ENCODE results near the gene CDC42BPA. TPM values are rescaled to one million over a fixed set of nuclear protein-coding genes. Genes with fewer than 3 reads are reported as not detected.
A peak's percentile ranks its signal among the peaks of the same experiment; 100 is the strongest.

The CDC42BPA gene
- polyA plus RNA-seq, 1 donor (not counting 4 experiments of a cell fraction or from before 2014, with no cell fraction given) = 9.2 TPM

GRCh38 chr1:227315629-227316346, 2.5 kb downstream of the CDC42BPA start:
- dilution Hi-C loops (cut with MboI; ENCODE audit: extremely low pct_ligation_motif_present, low sequenced_read_pairs) = no loop called here
- Histone ChIP-seq H3K79me2 (ENCODE audit: control insufficient read depth, insufficient read depth, low read length) (peaks cover 63% of the 10 kb centered on the region), H4K20me1 (ENCODE audit: control insufficient read depth, extremely low read depth, insufficient read depth, low read length) (no peaks in the 10 kb centered on the region), H3K4me2 (ENCODE audit: control insufficient read depth, extremely low read depth, insufficient read depth, low read depth, low read length) (peak overlapping the region; percentile 94), H3K4me3 (ENCODE audit: control insufficient read depth in 2 of 3, extremely low read depth in 1 of 3, insufficient read depth in 2 of 3, low read depth in 1 of 3, low read length in 3 of 3) (peak overlapping the region; percentile 65 to 94 (median 84)), H3K9ac (ENCODE audit: control insufficient read depth, extremely low read depth, insufficient read depth, low read length) (peak overlapping the region; percentile 88), H3K9me1 (ENCODE audit: control insufficient read depth, extremely low read depth, insufficient read depth, low read length) (no peaks in the 10 kb centered on the region), H3K36me3 (ENCODE audit: control insufficient read depth in 2 of 2, extremely low read depth in 1 of 2, insufficient read depth in 2 of 2, low read length in 2 of 2) (no peaks in the 10 kb centered on the region), H3K27ac (ENCODE audit: control insufficient read depth, insufficient read depth, low read length) (peak overlapping the region; percentile 86), H3K4me1 (ENCODE audit: control insufficient read depth, extremely low read depth, insufficient read depth, low read length) (peaks cover 13% of the 10 kb centered on the region), H3K9me3 (ENCODE audit: control insufficient read depth, low read depth, low read length) (no peaks in the 10 kb centered on the region), H3K27me3 (ENCODE audit: control insufficient read depth, extremely low read depth, insufficient read depth, low read length) (no peaks in the 10 kb centered on the region), H2AFZ (ENCODE audit: control insufficient read depth, low read length) (no peak overlapping the region)
- FAIRE-seq = peak; percentile 65
- TF ChIP-seq CTCF (optimal IDR thresholded peaks at IDR 0.05 in 1 of 3, IDR thresholded peaks at IDR 0.05 in 1 of 3, conservative IDR thresholded peaks at IDR 0.05 in 1 of 3; ENCODE audit: extremely low read depth in 1 of 3, insufficient read depth in 2 of 3, low read length in 3 of 3) (no peak), EZH2 (IDR thresholded peaks at IDR 0.05; ENCODE audit: low read length) (no peak)
- no peak for DNase-seq (ENCODE audit: low read depth, low spot score)

GRCh38 chr1:227314014-227314848, 4.1 kb downstream of the CDC42BPA start:
- H3K79me2 ChIP-seq (ENCODE audit: control insufficient read depth, insufficient read depth, low read length) = peaks cover 75% of the 10 kb centered on the region
- H3K9me3 ChIP-seq (ENCODE audit: control insufficient read depth, low read depth, low read length) = no peaks in the 10 kb centered on the region
- no peaks in the 10 kb centered on the region for H3K36me3 ChIP-seq (ENCODE audit: control insufficient read depth in 2 of 2, extremely low read depth in 1 of 2, insufficient read depth in 2 of 2, low read length in 2 of 2)
- no peak for FAIRE-seq
- peaks cover 11% of the 10 kb centered on the region for H3K4me1 ChIP-seq (ENCODE audit: control insufficient read depth, extremely low read depth, insufficient read depth, low read length)
- TF ChIP-seq EZH2 (IDR thresholded peaks at IDR 0.05; ENCODE audit: low read length) = no peak
- no peak for TF ChIP-seq CTCF (optimal IDR thresholded peaks at IDR 0.05 in 1 of 3, IDR thresholded peaks at IDR 0.05 in 1 of 3, conservative IDR thresholded peaks at IDR 0.05 in 1 of 3; ENCODE audit: extremely low read depth in 1 of 3, insufficient read depth in 2 of 3, low read length in 3 of 3)
- H3K9me1 ChIP-seq (ENCODE audit: control insufficient read depth, extremely low read depth, insufficient read depth, low read length) = no peaks in the 10 kb centered on the region
- H3K9ac ChIP-seq (ENCODE audit: control insufficient read depth, extremely low read depth, insufficient read depth, low read length) = peak overlapping the region; percentile 44
- H3K27ac ChIP-seq (ENCODE audit: control insufficient read depth, insufficient read depth, low read length) = peak overlapping the region; percentile 14
- H3K4me3 ChIP-seq (ENCODE audit: control insufficient read depth in 2 of 3, extremely low read depth in 1 of 3, insufficient read depth in 2 of 3, low read depth in 1 of 3, low read length in 3 of 3) = peak overlapping the region; percentile 24 to 94 (median 84)
- H3K4me2 ChIP-seq (ENCODE audit: control insufficient read depth, extremely low read depth, insufficient read depth, low read depth, low read length) = peak overlapping the region; percentile 94
- dilution Hi-C loops (cut with MboI; ENCODE audit: extremely low pct_ligation_motif_present, low sequenced_read_pairs) = no loop called here
- no peaks in the 10 kb centered on the region for H4K20me1 ChIP-seq (ENCODE audit: control insufficient read depth, extremely low read depth, insufficient read depth, low read length)
- no peaks in the 10 kb centered on the region for H3K27me3 ChIP-seq (ENCODE audit: control insufficient read depth, extremely low read depth, insufficient read depth, low read length)
- H2AFZ ChIP-seq (ENCODE audit: control insufficient read depth, low read length) = no peak overlapping the region
- DNase-seq (ENCODE audit: low read depth, low spot score) = no peak
